ENCODE data around the gene PARN.
"Not testable (repeated sequence)": the region's sequence is repeated elsewhere in the genome, so short reads cannot be mapped to it uniquely, and the experiment has no call there.

Gene PARN

GRCh38 chr16:14640538-14640937 is 10.5 kb upstream of the PARN start:
- Mint-ChIP-seq H3K27ac (peak overlapping the region in 1 of 2 donors; percentile 42), H3K4me3 (no peak overlapping the region), H3K4me1 (peaks cover 44% of the 10 kb centered on the region), H3K9me3 (no peaks in the 10 kb centered on the region), H3K27me3 (no peaks in the 10 kb centered on the region)
- DNase-seq = no peak
- no peak for ATAC-seq

GRCh38 chr16:14636951-14637240 is 6.8 kb upstream of the PARN start:
- H3K4me1 Mint-ChIP-seq = peaks cover 61% of the 10 kb centered on the region
- H3K27me3 Mint-ChIP-seq, ATAC-seq, H3K27ac Mint-ChIP-seq, H3K9me3 Mint-ChIP-seq, H3K4me3 Mint-ChIP-seq, DNase-seq: not testable (repeated sequence)

- H3K9me3 Mint-ChIP-seq, ATAC-seq, DNase-seq, H3K27me3 Mint-ChIP-seq, H3K27ac Mint-ChIP-seq, H3K4me3 Mint-ChIP-seq: not testable (repeated sequence)
- H3K4me1 Mint-ChIP-seq = peaks cover 64% of the 10 kb centered on the region
Observed at GRCh38 chr16:14636179-14636950, 6.3 kb upstream of the PARN start.

GRCh38 chr16:14635395-14636165 is 5.5 kb upstream of the PARN start:
- H3K9me3 Mint-ChIP-seq = no peaks in the 10 kb centered on the region
- peak overlapping the region in 1 of 2 donors; percentile 87 for H3K27ac Mint-ChIP-seq
- ATAC-seq (no peak), DNase-seq (no peak)
- H3K4me3 Mint-ChIP-seq = peak overlapping the region in 1 of 2 donors; percentile 46
- H3K27me3 Mint-ChIP-seq = no peaks in the 10 kb centered on the region
- H3K4me1 Mint-ChIP-seq = peaks cover 66% of the 10 kb centered on the region

- Mint-ChIP-seq H3K9me3 (no peaks in the 10 kb centered on the region), H3K4me1 (peaks cover 61% of the 10 kb centered on the region), H3K4me3 (peak overlapping the region; percentile 94 to 100), H3K27ac (peak overlapping the region; percentile 40 to 98), H3K27me3 (no peaks in the 10 kb centered on the region)
- ATAC-seq (no peak), DNase-seq (no peak)
Observed at GRCh38 chr16:14634389-14634725, 4.3 kb upstream of the PARN start.

- Mint-ChIP-seq H3K4me1 (peaks cover 68% of the 10 kb centered on the region), H3K9me3 (no peaks in the 10 kb centered on the region)
Observed at GRCh38 chr16:14632693-14633569, 2.9 kb upstream of the PARN start, which contains the start of gene BFAR. Gene BFAR, plus strand, starts transcription at chr16:14632951. Its CDS starts 11,396 bp downstream, at chr16:14644347.

GRCh38 chr16:14630620-14631330 is 715 bp upstream of the PARN start:
- Mint-ChIP-seq H3K4me3 (peak overlapping the region; percentile 88 to 96), H3K27ac (peak overlapping the region; percentile 96 to 97), H3K4me1 (peaks cover 59% of the 10 kb centered on the region)
- DNase-seq = peak in 1 of 2 donors; percentile 9
- H3K9me3 Mint-ChIP-seq, ATAC-seq, H3K27me3 Mint-ChIP-seq: not testable (repeated sequence)

More at GRCh38 chr16:14632693-14633569, 2.9 kb upstream of the PARN start, which contains the start of gene BFAR:
- peak; percentile 90 for ATAC-seq
- peak within 1 kb of the TSS; percentile 94 to 100 for H3K4me3 Mint-ChIP-seq
- peak within 1 kb of the TSS; percentile 98 to 100 for H3K27ac Mint-ChIP-seq
- peak; percentile 99 for DNase-seq
- no peaks in the 10 kb centered on the region for H3K27me3 Mint-ChIP-seq

- H3K9me3 Mint-ChIP-seq = no peaks in the 10 kb centered on the region
- no peak for DNase-seq
- H3K27ac Mint-ChIP-seq = peak overlapping the region; percentile 96 to 97
- no peaks in the 10 kb centered on the region for H3K27me3 Mint-ChIP-seq
- ATAC-seq = no peak
- H3K4me3 Mint-ChIP-seq = peak overlapping the region; percentile 88 to 96
- H3K4me1 Mint-ChIP-seq = peaks cover 47% of the 10 kb centered on the region
Observed at GRCh38 chr16:14629612-14629918, 495 bp downstream of the PARN start.

GRCh38 chr16:14628806-14629611 is 1.1 kb downstream of the PARN start:
- Mint-ChIP-seq H3K27me3 (no peaks in the 10 kb centered on the region), H3K4me1 (peaks cover 41% of the 10 kb centered on the region), H3K9me3 (no peaks in the 10 kb centered on the region), H3K4me3 (peak overlapping the region; percentile 88 to 96), H3K27ac (peak overlapping the region; percentile 96 to 97)
- DNase-seq = no peak
- no peak for ATAC-seq

GRCh38 chr16:14627078-14627477 is 3.0 kb downstream of the PARN start:
- ATAC-seq (no peak), DNase-seq (no peak)
- H3K4me1 Mint-ChIP-seq = peaks cover 38% of the 10 kb centered on the region
- H3K27me3 Mint-ChIP-seq = no peaks in the 10 kb centered on the region
- no peak overlapping the region for H3K4me3 Mint-ChIP-seq
- no peaks in the 10 kb centered on the region for H3K9me3 Mint-ChIP-seq
- no peak overlapping the region for H3K27ac Mint-ChIP-seq

- Mint-ChIP-seq H3K27ac (peak overlapping the region in 1 of 2 donors; percentile 76), H3K9me3 (no peaks in the 10 kb centered on the region), H3K4me3 (no peak overlapping the region), H3K4me1 (no peaks in the 10 kb centered on the region), H3K27me3 (no peaks in the 10 kb centered on the region)
- no peak for ATAC-seq
- DNase-seq = no peak
Observed at GRCh38 chr16:14618566-14618965, 11.5 kb downstream of the PARN start.

GRCh38 chr16:14616280-14616679 is 13.8 kb downstream of the PARN start:
- Mint-ChIP-seq H3K27me3 (no peaks in the 10 kb centered on the region), H3K4me1 (no peaks in the 10 kb centered on the region), H3K4me3 (no peak overlapping the region), H3K27ac (no peak overlapping the region), H3K9me3 (no peaks in the 10 kb centered on the region)
- no peak for DNase-seq
- no peak for ATAC-seq

GRCh38 chr16:14613991-14614390 is 16.1 kb downstream of the PARN start:
- Mint-ChIP-seq H3K4me3 (no peak overlapping the region), H3K27me3 (no peaks in the 10 kb centered on the region), H3K4me1 (no peaks in the 10 kb centered on the region), H3K27ac (no peak overlapping the region), H3K9me3 (no peaks in the 10 kb centered on the region)
- ATAC-seq = no peak
- DNase-seq = no peak

- DNase-seq (no peak), ATAC-seq (no peak)
- Mint-ChIP-seq H3K27ac (no peak overlapping the region), H3K4me1 (no peaks in the 10 kb centered on the region), H3K27me3 (no peaks in the 10 kb centered on the region), H3K9me3 (no peaks in the 10 kb centered on the region), H3K4me3 (no peak overlapping the region)
Observed at GRCh38 chr16:14611660-14612059, 18.4 kb downstream of the PARN start.
